Effector memory CD8-positive, alpha-beta T cell (primary cell): ENCODE results near the gene PGAP1.

Experiments used
- ATAC-seq: fragments of 150-1000 bp; cut with Tn5 transposase; replicated peaks from 2 replicates; pipeline ENCODE4 v1.10.0; 2021; ENCODE audit warnings: mild to moderate bottlenecking, moderate library complexity
- DNase-seq, 3 experiments: peaks; one replicate each; pipeline ENCODE4 v3.0.0; 2021
- H3K27ac Mint-ChIP-seq, 2 donors: one replicate each; pipeline ENCODE4 v1.8.0; 2022; ENCODE audit warnings: mild to moderate bottlenecking in 2 of 2, mixed read lengths in 2 of 2, moderate library complexity in 2 of 2
- H3K27me3 Mint-ChIP-seq, 2 donors: one replicate each; pipeline ENCODE4 v1.8.0; 2022; ENCODE audit warnings: mixed read lengths in 2 of 2
- H3K36me3 Mint-ChIP-seq: one replicate; pipeline ENCODE4 v1.8.0; 2022; ENCODE audit warnings: mild to moderate bottlenecking, moderate library complexity, mixed read lengths; ENCODE audit not compliant: insufficient read depth
- H3K4me1 Mint-ChIP-seq, 2 donors: one replicate each; pipeline ENCODE4 v1.8.0; 2022; ENCODE audit warnings: low read depth in 2 of 2, mixed read lengths in 2 of 2
- H3K4me3 Mint-ChIP-seq, 2 donors: one replicate each; pipeline ENCODE4 v1.8.0; 2022; ENCODE audit warnings: mild to moderate bottlenecking in 2 of 2, mixed read lengths in 2 of 2, moderate library complexity in 2 of 2
- H3K9me3 Mint-ChIP-seq, 2 donors: one replicate each; pipeline ENCODE4 v1.8.0; 2022; ENCODE audit warnings: mixed read lengths in 2 of 2

The PGAP1 gene

GRCh38 chr2:196846295-196846694 is 80.2 kb downstream of the PGAP1 start:
- H3K27me3 Mint-ChIP-seq, result no peaks in the 10 kb centered on the region
- H3K27ac Mint-ChIP-seq, result peak overlapping the region; percentile 4 to 83
- ATAC-seq (no peak), DNase-seq (no peak)
- H3K4me3 Mint-ChIP-seq, result no peak overlapping the region
- H3K36me3 Mint-ChIP-seq, result peaks cover 5% of the 10 kb centered on the region
- peaks cover 4% of the 10 kb centered on the region in 2 donors for H3K4me1 Mint-ChIP-seq
- no peaks in the 10 kb centered on the region for H3K9me3 Mint-ChIP-seq

GRCh38 chr2:196845371-196845770 is 81.1 kb downstream of the PGAP1 start:
- DNase-seq (no peak), ATAC-seq (peak; percentile 19)
- Mint-ChIP-seq H3K9me3 (no peaks in the 10 kb centered on the region), H3K27me3 (no peaks in the 10 kb centered on the region), H3K27ac (peak overlapping the region; percentile 4 to 83), H3K4me3 (peak overlapping the region in 1 of 2 donors; percentile 45), H3K4me1 (peaks cover 4% of the 10 kb centered on the region in 2 donors), H3K36me3 (peaks cover 5% of the 10 kb centered on the region)

GRCh38 chr2:196840171-196840570 is 86.3 kb downstream of the PGAP1 start:
- Mint-ChIP-seq H3K4me1 (no peaks in the 10 kb centered on the region), H3K9me3 (no peaks in the 10 kb centered on the region), H3K27me3 (no peaks in the 10 kb centered on the region), H3K4me3 (no peak overlapping the region), H3K27ac (no peak overlapping the region), H3K36me3 (peaks cover 2% of the 10 kb centered on the region)
- no peak for DNase-seq
- ATAC-seq, result no peak

DNA sequence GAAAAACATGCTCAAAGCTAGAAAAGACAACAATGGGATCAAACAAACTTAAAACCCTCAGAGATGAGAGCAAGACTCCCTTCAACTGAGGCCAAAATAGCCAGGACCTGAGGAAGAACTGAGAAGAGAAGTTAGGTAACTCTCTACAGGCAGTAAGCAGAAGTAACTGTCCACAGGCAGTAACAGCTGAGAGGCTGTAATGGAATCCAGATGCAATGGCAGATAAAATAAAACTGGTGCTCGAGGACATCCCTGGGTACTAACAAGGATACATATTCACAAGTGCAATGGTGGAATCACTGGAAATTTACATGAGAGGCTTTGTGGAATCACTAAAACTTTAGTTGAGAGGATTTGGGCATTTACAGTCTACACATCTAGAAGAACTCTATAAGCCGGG is 86.9 kb downstream of the PGAP1 start:
- H3K36me3 Mint-ChIP-seq, result peaks cover 2% of the 10 kb centered on the region

GRCh38 chr2:196836440-196836839 is 90.1 kb downstream of the PGAP1 start:
- no peak for DNase-seq
- ATAC-seq, result no peak
- no peaks in the 10 kb centered on the region for H3K27me3 Mint-ChIP-seq
- H3K4me1 Mint-ChIP-seq, result no peaks in the 10 kb centered on the region
- no peak overlapping the region for H3K4me3 Mint-ChIP-seq
- H3K9me3 Mint-ChIP-seq, result no peaks in the 10 kb centered on the region
- H3K36me3 Mint-ChIP-seq, result no peaks in the 10 kb centered on the region
- H3K27ac Mint-ChIP-seq, result no peak overlapping the region

More for the DNA sequence above, 86.9 kb downstream of the PGAP1 start:
- Mint-ChIP-seq H3K27ac (no peak overlapping the region), H3K9me3 (no peaks in the 10 kb centered on the region), H3K4me3 (no peak overlapping the region), H3K4me1 (no peaks in the 10 kb centered on the region), H3K27me3 (no peaks in the 10 kb centered on the region)
- ATAC-seq, result no peak
- DNase-seq, result no peak

GRCh38 chr2:196830701-196831100 is 95.8 kb downstream of the PGAP1 start:
- no peaks in the 10 kb centered on the region for H3K4me1 Mint-ChIP-seq
- H3K36me3 Mint-ChIP-seq, result no peaks in the 10 kb centered on the region
- H3K27ac Mint-ChIP-seq, result no peak overlapping the region
- no peak overlapping the region for H3K4me3 Mint-ChIP-seq
- no peak for DNase-seq
- no peak for ATAC-seq
- no peaks in the 10 kb centered on the region for H3K27me3 Mint-ChIP-seq
- H3K9me3 Mint-ChIP-seq, result no peaks in the 10 kb centered on the region

GRCh38 chr2:196827356-196827755 is 99.2 kb downstream of the PGAP1 start:
- no peaks in the 10 kb centered on the region for H3K36me3 Mint-ChIP-seq
- H3K27ac Mint-ChIP-seq, result no peak overlapping the region
- no peaks in the 10 kb centered on the region for H3K9me3 Mint-ChIP-seq
- ATAC-seq (no peak), DNase-seq (no peak)
- H3K4me1 Mint-ChIP-seq, result no peaks in the 10 kb centered on the region
- H3K27me3 Mint-ChIP-seq, result peaks cover 11 to 12% of the 10 kb centered on the region in 2 donors
- no peak overlapping the region for H3K4me3 Mint-ChIP-seq

- no peak for DNase-seq
- Mint-ChIP-seq H3K4me3 (no peak overlapping the region), H3K27ac (no peak overlapping the region), H3K4me1 (no peaks in the 10 kb centered on the region), H3K9me3 (peaks cover 0 to 7% of the 10 kb centered on the region in 2 donors), H3K27me3 (peaks cover 32 to 36% of the 10 kb centered on the region in 2 donors), H3K36me3 (no peaks in the 10 kb centered on the region)
- ATAC-seq, result no peak
Measured at GRCh38 chr2:196823750-196824522, 102.6 kb downstream of the PGAP1 start.

GRCh38 chr2:196821195-196821594 is 105.3 kb downstream of the PGAP1 start:
- no peak for DNase-seq
- Mint-ChIP-seq H3K27ac (no peak overlapping the region), H3K27me3 (peaks cover 49 to 53% of the 10 kb centered on the region in 2 donors), H3K4me3 (no peak overlapping the region), H3K36me3 (no peaks in the 10 kb centered on the region), H3K9me3 (peaks cover 0 to 11% of the 10 kb centered on the region in 2 donors), H3K4me1 (no peaks in the 10 kb centered on the region)
- no peak for ATAC-seq

DNA sequence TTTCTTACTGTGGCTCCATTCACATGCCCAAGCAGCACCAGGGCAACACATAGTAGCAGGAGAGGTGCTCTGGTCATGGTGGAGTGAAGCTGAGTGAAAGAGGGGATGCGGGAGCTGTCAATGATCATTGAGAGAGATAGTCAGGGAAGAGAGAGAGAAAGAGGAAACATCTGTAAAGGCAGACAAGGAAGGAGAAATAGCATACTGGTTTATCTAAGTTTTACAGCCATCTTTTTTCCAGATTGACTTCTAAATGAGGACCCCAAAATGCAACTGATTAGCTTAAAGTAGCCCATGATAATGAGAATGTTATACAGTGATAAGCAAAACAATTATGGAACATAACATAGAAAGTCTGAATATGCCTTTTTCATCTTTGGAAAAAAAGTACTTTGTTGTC is 117.2 kb downstream of the PGAP1 start, which contains the start of gene C2orf66:
Gene C2orf66, minus strand, starts transcription at position 96 of the 400 bp plus-strand sequence. Its CDS starts 19 bp downstream, at position 77.
- no peak within 1 kb of the TSS for H3K27ac Mint-ChIP-seq
- H3K4me3 Mint-ChIP-seq, result no peak within 1 kb of the TSS
- no peaks in the 10 kb centered on the region for H3K9me3 Mint-ChIP-seq

DNA sequence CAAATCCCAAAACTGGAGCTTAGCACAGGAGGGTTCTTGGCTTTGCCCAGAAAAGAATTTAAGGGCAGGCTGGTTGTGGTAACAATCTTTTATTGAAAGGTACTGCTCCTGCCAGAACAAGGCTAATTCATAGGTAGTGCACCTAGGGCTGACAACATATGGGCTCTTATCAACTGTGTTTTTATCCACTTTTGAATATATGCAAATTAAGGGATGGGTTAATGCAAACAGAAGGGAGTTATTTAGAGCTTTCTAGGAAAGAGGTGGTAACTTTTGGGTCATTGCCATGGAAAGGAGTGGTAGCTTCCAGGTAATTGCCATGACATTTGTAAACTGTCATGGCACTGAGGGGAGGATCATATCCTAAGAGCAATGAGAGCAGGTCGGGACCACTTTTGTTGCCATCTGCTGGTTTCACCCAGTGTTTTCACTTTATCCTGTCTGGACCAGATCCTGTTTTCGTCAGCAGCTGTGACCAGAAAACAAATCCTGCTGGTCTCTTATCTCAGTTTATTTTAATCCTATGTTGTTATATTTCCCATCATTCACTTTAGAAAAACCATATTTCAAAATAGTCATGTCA is 118.3 kb downstream of the PGAP1 start:
- Mint-ChIP-seq H3K4me3 (no peak overlapping the region), H3K4me1 (no peaks in the 10 kb centered on the region), H3K9me3 (no peaks in the 10 kb centered on the region), H3K27ac (no peak overlapping the region), H3K27me3 (peaks cover 32 to 51% of the 10 kb centered on the region in 2 donors), H3K36me3 (no peaks in the 10 kb centered on the region)
- DNase-seq (no peak), ATAC-seq (no peak)

More for the DNA sequence above, 117.2 kb downstream of the PGAP1 start, which contains the start of gene C2orf66:
- DNase-seq (no peak), ATAC-seq (no peak)
- peaks cover 40 to 52% of the 10 kb centered on the region in 2 donors for H3K27me3 Mint-ChIP-seq
- no peaks in the 10 kb centered on the region for H3K36me3 Mint-ChIP-seq
- no peaks in the 10 kb centered on the region for H3K4me1 Mint-ChIP-seq

DNA sequence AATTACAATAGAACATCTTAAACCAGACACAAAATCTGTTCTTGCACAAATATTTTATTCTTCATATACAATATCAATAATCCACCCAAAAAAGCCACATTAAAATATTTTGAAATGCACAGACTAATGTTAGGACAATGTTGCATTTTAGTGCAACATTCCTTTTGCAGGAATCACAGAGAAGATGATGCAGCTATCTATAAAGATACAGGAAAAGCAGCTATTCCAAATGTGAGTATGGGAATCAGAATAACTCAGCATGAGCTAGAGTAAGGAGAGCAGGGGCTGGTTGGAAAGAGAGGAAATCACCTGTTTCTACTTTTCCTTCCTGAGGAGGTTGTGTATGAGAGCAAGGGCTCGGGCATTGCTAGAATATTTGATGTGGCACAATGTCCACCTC is 122.1 kb downstream of the PGAP1 start:
- Mint-ChIP-seq H3K27ac (no peak overlapping the region), H3K36me3 (peaks cover 4% of the 10 kb centered on the region), H3K27me3 (peaks cover 12 to 20% of the 10 kb centered on the region in 2 donors), H3K9me3 (peaks cover 0 to 2% of the 10 kb centered on the region in 2 donors), H3K4me3 (no peak overlapping the region), H3K4me1 (peaks cover 3 to 7% of the 10 kb centered on the region in 2 donors)
- ATAC-seq (no peak), DNase-seq (no peak)

GRCh38 chr2:196802401-196802800 is 124.1 kb downstream of the PGAP1 start:
- Mint-ChIP-seq H3K4me1 (peaks cover 7 to 18% of the 10 kb centered on the region in 2 donors), H3K4me3 (no peak overlapping the region), H3K27me3 (peaks cover 7 to 13% of the 10 kb centered on the region in 2 donors), H3K36me3 (peaks cover 7% of the 10 kb centered on the region), H3K9me3 (peaks cover 0 to 2% of the 10 kb centered on the region in 2 donors), H3K27ac (no peak overlapping the region)
- ATAC-seq, result no peak
- no peak for DNase-seq
